GM19455 (cell line): ENCODE measurements around the gene SEMA4F.
A peak's percentile ranks its signal among the peaks of the same experiment; 100 is the strongest.

Experiments
- ATAC-seq: cut with Tn5 transposase; IDR thresholded peaks from one replicate; pipeline ENCODE4 v1.9.1; 2021; ENCODE audit not compliant: unreplicated experiment

SEMA4F gene

DNA sequence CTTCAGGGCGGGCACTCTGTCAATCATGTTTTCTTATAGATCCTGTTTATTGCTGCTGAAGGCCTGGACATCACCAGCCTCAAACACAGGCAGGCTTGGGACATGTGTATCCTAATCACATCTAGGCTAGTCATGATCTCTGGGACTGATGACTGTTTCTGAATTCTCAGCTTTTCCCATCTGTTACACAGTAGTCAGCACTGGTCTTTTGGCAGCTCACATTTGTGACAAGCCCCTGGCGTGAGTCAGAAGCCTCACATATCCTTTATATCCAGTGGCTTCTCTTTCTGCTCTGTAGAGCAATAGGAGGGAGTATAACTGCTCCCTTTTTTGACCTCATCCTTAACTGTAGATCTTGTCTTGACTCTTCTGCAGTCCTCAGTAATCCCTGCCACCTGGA is 4.5 kb downstream of the SEMA4F start:
- no peak for ATAC-seq

- no peak for ATAC-seq
These were observed 5.4 kb downstream of the SEMA4F start for GRCh38 chr2:74659462-74659861.

DNA sequence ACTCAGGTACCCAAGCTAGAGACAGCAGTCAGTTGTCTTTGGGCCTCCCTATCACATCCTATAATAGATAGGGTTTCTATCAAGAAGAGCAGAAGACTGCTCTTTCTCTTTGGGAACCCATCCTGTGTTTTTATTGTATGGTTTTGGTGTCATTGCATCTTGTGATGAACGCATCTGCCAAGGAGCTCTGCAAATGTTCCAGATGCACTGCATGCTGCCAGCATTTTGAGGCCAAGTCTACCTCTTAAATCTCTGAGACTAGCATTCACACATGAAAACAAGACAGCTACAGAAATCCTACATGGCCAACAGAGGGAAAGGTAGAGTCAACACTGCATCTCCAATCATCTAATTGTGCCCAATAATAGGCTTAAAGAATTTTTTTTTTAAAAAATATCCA is 14.0 kb downstream of the SEMA4F start:
- ATAC-seq = no peak

DNA sequence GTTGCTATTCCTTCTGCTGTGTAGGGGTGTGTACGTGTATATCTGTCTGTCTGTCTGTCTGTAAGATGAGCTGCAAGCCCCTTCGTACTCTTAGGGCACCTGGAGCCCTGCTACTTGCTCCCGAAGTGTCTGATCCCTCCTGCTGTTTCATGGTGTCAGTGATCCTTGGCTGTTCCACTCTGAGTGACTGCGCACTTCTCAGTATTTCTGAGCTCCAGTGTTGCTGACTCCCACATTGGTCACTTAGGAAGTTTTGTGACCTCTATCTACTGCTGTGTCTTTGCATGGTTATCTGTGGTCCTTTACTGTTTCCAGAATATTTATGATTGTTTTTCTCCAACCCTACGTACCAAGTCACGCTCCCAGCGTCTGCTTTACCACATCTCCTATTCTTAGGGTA is 16.2 kb downstream of the SEMA4F start:
- no peak for ATAC-seq

DNA sequence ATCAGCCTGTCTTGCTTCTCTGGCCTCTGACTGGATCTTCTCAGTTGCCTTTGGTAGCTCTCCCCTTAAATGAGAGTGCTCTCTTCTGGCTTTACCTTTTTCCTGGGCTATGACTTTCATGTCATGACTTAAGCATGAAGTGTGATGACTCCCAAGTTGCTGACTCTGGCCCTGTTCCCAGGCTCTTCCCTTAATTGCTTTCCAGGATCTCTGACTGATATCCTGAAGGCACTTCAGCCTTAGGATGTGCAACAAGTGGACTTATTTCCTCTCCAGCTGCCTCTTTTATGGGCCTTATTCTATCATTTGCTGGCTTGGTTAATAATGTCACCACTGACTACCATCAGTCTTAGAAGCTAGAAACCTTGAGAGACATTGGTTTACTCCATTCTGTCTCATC is 17.4 kb downstream of the SEMA4F start:
- no peak for ATAC-seq

- ATAC-seq = no peak
These were observed 19.9 kb downstream of the SEMA4F start for GRCh38 chr2:74673826-74674528.

DNA sequence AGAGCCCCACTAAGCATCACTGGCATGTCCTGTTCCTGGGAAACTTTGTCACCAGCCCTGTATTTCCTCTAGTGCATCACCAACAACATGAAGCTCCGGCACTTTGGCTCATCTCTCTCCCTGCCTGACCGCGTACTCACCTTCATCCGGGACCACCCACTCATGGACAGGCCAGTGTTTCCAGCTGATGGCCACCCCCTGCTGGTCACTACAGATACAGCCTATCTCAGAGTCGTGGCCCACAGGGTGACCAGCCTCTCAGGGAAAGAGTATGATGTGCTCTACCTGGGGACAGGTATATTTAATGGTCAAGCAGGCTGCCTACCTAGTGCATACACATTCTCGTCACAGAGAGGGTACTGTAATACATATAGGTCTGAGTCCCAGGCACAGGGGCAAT is 21.0 kb downstream of the SEMA4F start:
- ATAC-seq = no peak

DNA sequence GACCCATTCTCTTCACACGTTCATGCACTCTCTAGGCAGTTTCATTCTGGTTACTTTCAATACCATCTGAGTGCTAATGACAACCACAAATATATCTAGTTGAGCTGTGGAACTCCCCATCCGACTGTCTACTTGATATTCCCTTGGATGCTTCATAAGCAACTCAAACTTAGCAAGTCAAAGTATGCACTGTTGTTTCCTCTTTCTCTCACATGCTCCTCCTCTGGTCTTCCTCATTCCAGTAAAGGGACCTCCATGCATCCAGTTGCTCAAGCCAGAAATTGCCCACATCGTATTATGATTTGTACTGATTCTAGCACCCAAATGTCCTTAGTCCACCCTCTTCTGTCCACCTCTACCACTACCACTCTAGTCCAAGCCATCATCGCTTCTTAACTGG is 22.3 kb downstream of the SEMA4F start:
- no peak for ATAC-seq

GRCh38 chr2:74679615-74680014 is 25.6 kb downstream of the SEMA4F start:
- ATAC-seq = no peak

DNA sequence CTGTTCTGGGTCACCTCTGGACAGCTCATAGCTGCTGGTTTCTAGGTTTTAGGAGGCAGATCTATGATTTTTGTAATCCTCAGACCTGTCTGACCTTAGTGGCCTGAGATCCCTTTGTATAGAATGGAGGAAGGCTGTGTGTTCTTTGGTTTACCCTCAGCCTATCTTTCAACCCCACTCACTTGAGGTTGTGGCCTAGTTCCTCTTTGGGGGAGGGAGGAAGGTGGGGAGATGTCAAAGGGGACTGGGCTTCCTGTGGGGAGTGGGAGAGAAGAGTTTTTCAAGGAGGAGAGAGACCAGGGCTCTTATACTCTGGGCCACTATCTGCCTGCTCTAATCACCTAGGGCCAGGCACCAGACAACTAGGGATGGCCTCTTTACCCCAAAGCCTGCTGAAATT is 28.5 kb downstream of the SEMA4F start:
- no peak for ATAC-seq

GRCh38 chr2:74685408-74685807 is 31.4 kb downstream of the SEMA4F start:
- no peak for ATAC-seq

DNA sequence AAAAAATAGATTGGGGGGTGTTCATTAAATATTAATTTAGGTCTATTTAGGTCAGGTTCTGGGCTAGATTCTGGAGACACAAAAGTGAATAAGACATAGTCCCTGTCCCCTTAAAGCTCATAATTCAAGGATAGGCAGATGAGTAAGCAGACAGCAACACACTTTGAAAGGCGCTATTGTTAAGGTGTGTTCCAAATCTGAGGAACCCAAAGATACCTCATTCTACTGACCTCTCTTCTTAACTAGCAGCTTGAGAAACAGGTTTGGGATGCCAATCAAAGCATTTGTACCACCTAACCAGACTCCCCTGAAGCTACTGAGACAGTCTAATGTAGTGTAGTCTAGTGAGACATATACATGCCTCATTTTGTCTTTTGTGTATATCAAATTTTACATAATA is 34.8 kb downstream of the SEMA4F start:
- ATAC-seq = no peak

DNA sequence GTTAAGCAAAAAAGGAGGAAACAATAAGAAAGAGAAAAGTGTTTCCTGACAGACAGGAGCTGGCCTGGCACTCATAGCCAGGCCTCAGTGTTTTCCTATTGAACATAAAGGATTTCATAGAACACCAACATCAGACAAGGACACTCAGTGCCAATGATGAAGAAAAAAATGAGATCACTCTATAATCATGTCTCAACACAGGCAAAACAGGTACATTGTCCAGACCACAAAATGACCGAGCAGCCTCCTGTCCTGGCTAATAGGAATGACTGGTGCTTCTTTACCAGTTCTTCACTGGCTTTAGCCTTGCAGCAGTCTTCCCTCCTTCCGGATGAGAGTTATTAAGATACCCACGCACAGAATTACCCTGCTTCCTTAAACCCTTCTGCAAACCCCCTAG is 35.6 kb downstream of the SEMA4F start:
- ATAC-seq = no peak

DNA sequence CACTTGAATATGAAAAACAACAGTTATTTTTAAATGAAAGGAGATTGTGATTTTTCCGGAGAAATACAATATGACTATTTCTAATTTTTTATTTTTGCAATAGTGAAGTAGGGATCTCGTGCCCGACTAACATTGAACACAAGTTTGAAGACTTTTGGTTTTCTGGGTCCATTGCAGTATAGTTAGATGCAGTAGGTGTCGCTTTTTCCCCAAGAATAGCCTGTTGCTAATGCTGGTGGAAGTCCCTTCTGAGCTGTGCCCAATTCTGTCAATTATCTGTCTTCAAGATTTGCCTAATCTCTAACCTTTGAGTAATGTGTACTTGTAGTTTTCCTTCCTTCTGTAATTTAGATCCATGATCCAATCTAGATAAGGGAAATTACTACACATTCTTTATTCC is 36.5 kb downstream of the SEMA4F start:
- peak; percentile 59 for ATAC-seq

GRCh38 chr2:74691929-74692328 is 37.9 kb downstream of the SEMA4F start:
- ATAC-seq = no peak

- no peak for ATAC-seq
These were observed 39.2 kb downstream of the SEMA4F start for GRCh38 chr2:74693213-74693612.

DNA sequence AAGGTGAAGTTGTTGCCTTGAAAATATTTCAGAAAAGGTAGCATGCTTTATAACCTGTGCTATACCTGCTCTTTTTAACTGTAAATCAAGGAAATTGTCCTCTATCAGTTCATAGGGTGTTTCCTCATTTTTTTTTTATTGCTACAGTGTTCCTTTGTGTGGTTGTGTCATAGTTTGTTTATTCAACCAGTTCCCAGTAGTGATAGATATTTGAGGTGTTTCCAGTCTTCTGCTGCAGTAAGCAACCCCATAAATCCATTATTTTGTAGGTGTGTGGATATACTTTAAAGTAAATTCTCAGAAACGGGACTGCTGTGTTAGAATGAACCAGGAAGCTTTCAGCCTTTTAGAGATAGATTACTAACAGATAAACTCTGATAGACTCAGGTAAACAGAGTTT is 39.6 kb downstream of the SEMA4F start:
- no peak for ATAC-seq

- ATAC-seq = no peak
These were observed 40.2 kb downstream of the SEMA4F start for GRCh38 chr2:74694281-74694680.

DNA sequence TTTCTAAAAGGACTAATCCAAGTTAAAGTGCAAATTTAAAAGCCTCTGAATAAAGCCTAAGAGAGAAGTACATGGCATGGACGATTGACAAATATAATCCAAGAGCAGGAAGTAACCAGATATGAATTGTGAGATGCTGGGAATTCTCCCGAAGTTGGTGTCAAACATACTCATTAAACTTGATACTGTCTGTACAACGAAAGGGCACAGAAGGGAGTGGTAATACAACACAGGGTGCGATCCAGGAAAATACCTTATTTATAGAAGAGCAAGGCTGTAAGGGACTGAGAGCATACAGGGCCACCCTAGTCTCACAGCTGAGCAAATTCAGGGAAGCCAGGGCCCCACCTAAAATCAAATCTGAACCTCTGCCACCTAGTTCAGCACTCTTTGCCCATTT is 41.6 kb downstream of the SEMA4F start:
- ATAC-seq = no peak

- no peak for ATAC-seq
These were observed 42.8 kb downstream of the SEMA4F start for GRCh38 chr2:74696829-74697228.

DNA sequence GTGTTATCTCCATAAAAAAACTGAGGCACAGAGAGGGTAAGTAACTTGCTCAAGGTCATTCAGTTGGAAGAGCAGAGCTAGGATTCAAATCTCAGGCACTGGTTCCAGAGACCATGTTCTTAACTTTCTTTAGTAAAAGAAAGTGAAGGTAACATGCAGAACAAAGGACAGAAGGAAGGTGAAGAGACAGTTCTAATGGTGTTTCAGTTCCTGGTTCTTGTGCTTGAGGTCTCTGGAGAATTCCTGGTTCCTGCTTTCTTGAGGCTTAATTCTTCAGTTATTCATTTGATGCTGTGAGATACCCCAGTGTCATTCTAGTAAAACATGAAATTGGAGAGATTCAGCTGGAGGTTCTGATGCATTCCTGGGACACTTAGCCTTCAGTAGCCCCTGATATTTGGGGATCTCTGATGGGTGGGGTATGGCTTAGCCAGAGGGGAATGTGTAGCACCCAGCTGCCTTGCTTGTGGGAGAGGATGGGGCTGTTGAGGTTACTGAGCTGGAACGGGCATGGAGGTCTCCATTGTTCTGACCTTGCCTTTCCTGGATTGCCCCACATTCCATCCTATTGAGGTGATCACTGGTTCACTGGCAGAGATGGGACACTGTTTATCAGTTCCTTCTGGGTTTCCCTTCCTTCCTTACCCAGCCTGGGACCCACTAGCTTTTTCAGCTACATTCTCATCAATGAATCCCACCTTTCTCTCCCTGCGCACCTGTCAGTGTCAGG is 46.8 kb downstream of the SEMA4F start:
- ATAC-seq = no peak

DNA sequence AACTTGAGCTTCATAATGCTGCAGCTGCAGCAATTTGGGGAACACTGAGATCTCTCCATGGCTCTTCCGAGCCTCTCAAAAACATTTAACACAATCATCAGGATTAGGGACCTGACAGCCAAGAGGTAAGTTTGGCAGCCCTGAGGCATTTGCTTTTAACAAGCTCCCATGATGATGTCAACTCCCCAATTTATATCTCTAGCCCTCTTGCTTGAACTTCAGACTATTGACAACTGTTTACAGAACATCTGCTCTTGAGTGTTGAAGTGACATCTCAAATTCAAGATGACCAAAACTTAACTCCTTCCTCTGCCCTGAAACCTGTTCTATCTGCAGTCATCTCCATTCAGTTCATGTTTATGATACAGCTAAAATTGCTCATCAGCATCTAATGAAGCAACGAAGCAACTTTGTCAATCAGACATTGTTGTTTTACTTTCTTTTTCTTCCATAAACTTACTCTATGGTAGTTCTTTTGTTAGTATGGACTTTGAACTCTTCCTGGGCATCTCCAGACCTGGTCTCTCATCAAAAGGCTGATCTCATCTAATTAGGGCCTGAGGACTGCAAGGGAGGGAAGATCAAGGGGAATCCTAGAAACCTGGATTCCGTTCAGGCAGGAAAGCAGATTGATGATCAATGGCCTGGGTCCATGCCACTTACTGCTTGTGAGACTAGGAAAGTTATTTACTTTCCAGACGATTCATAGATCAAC is 48.1 kb downstream of the SEMA4F start:
- ATAC-seq = no peak
